Measurements from ENCODE around the gene SORBS2. TPM values are rescaled to one million over a fixed set of nuclear protein-coding genes. Genes with fewer than 3 reads are reported as not detected.

Gene SORBS2
- total and polyA plus RNA-seq, 2 of the 4 experiments (the other 2 are of a cell fraction): 0.18 TPM; not detected in 1

GRCh38 chr4:185834778-185835177, 22.8 kb upstream of the SORBS2 start:
- Histone ChIP-seq H3K4me2 (ENCODE audit: low read depth, low read length) (no peak overlapping the region), H4K20me1 (ENCODE audit: insufficient read depth, low read length) (no peaks in the 10 kb centered on the region), H3K9ac (ENCODE audit: low read depth, low read length) (no peak overlapping the region), H2AFZ (replicated peaks; ENCODE audit: low read length, poor library complexity) (no peak overlapping the region), H3K9me3 (ENCODE audit: control insufficient read depth, insufficient read depth, low read length) (no peaks in the 10 kb centered on the region), H4K5ac (ENCODE audit: low read depth, low read length) (no peak overlapping the region), H3K36me3 (ENCODE audit: control insufficient read depth, insufficient read depth, low read length) (no peaks in the 10 kb centered on the region), H2BK5ac (ENCODE audit: low read depth, low read length, poor library complexity, severe bottlenecking) (no peak overlapping the region), H3K27ac (ENCODE audit: insufficient read depth, low read length) (no peak overlapping the region), H3K4ac (ENCODE audit: low read depth, low read length) (no peak overlapping the region), H2BK120ac (ENCODE audit: low read depth, low read length) (no peak overlapping the region), H4K8ac (ENCODE audit: low read depth in 2 of 2, low read length in 2 of 2) (no peak overlapping the region), H2AK9ac (replicated peaks; ENCODE audit: low read depth, low read length, poor library complexity) (no peak overlapping the region), H3K23ac (ENCODE audit: low read depth, low read length) (no peak overlapping the region), H3K27me3 (ENCODE audit: control insufficient read depth, insufficient read depth, low read length) (no peaks in the 10 kb centered on the region; the same call in 1 of the 2 replicates), H2BK20ac (ENCODE audit: low read depth, low read length) (no peak overlapping the region), H3K56ac (ENCODE audit: extremely low read depth, insufficient read depth, low read length) (no peak overlapping the region), H3K4me1 (ENCODE audit: control insufficient read depth, insufficient read depth, low read length) (peaks cover 15% of the 10 kb centered on the region), H3K79me1 (ENCODE audit: low read depth in 1 of 2, low read length in 2 of 2) (no peaks in the 10 kb centered on the region), H2BK15ac (ENCODE audit: low read depth, low read length) (no peak overlapping the region), H3K14ac (replicated peaks; ENCODE audit: low read depth, low read length) (no peak overlapping the region), H2AK5ac (ENCODE audit: low read depth, low read length) (no peak overlapping the region), H3K9me1 (ENCODE audit: insufficient read depth, low read length) (peaks cover 8% of the 10 kb centered on the region), H4K91ac (ENCODE audit: insufficient read depth, low read depth, low read length) (no peak overlapping the region), H3K18ac (ENCODE audit: low read depth, low read length) (no peak overlapping the region), H3K4me3 (ENCODE audit: insufficient read depth, low read depth, low read length) (no peak overlapping the region)
- intact Hi-C loops (cut with micrococcal nuclease) (no loop called here), dilution Hi-C loops (cut with HindIII; ENCODE audit: low sequenced_read_pairs, unreplicated experiment) (no loop called here), in situ Hi-C loops (cut with MboI; ENCODE audit: low sequenced_read_pairs) (no loop called here)
- no CpG with 5 or more reads among the region's 6 CpGs for WGBS, 2 experiments (ENCODE audit: extremely low coverage in 2 of 2, insufficient read length in 1 of 2)
- TF ChIP-seq RFX5 (IDR thresholded peaks at IDR 0.05; ENCODE audit: low read depth, low read length) (no peak), MXI1 (IDR thresholded peaks at IDR 0.05; ENCODE audit: borderline replicate concordance, low read depth, low read length) (no peak), CEBPB (IDR thresholded peaks at IDR 0.05; ENCODE audit: low read depth, low read length) (no peak), CHD1 (IDR thresholded peaks at IDR 0.05; ENCODE audit: low read depth, low read length) (no peak), SMC3 (IDR thresholded peaks at IDR 0.05; ENCODE audit: low read depth, low read length) (no peak), NFE2L2 (IDR thresholded peaks at IDR 0.05; ENCODE audit: low read depth, low read length) (no peak), USF2 (IDR thresholded peaks at IDR 0.05; ENCODE audit: low read depth, low read length) (no peak), RAD21 (IDR thresholded peaks at IDR 0.05; ENCODE audit: low read length) (no peak), CTCF (conservative IDR thresholded peaks at IDR 0.05; ENCODE audit: low read depth, low read length) (no peak)
- DNase-seq (no peak), ATAC-seq (ENCODE audit: low read depth) (no peak)
- no TSS peak for BruUV-seq (replicated peaks)
- ChIA-PET POLR2A (ENCODE audit: unreplicated experiment) (no interaction called here), CTCF (no interaction called here)

Measured in IMR-90 (cell line).